ENCODE data around the gene RIPOR3.
"Not testable (repeated sequence)": the region's sequence is repeated elsewhere in the genome, so short reads cannot be mapped to it uniquely, and the experiment has no call there.

The RIPOR3 gene

DNA sequence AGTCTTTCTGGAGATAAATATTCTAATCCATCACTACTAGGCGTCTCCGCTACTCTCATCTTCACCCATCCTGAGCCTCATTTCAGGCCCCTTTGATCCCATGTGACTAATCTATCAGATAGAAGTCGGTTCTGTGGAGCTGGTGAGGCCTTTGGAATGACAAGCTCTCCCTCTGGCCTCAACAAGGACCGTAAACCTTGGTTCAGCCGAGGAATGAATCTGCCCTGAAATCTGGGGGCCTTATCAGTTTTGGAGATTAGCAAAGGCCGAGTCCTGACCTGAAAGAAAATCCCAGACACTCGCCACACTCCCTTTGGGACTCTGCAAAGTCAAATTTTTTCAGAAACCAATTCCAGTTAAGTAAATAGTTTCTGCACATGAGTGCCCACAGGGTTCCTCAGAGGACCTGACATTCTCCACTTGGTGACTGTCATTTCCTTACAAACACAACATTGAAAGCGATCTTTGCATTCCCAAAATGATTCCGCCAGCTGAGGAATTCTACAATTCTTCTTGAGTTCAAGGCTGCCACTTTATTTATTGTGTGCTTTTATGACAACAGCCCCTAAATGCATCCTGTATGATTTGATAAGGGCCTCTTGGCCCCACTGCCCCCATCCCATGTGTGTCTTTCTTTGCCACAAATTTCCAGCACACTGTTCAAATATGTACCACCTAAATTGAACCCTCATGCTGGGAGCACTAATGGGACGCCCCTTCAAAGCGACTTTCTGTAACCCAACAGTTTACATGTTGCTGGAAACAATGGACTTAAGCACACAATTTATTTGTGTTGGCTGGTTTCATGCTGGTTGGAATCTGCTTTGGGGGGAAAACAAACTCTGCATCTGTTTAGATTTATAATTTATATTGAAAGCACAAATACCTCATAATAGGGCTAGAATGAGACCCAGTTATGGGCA, 10.0 kb upstream of the RIPOR3 start:
- FAIRE-seq = no peak

DNA sequence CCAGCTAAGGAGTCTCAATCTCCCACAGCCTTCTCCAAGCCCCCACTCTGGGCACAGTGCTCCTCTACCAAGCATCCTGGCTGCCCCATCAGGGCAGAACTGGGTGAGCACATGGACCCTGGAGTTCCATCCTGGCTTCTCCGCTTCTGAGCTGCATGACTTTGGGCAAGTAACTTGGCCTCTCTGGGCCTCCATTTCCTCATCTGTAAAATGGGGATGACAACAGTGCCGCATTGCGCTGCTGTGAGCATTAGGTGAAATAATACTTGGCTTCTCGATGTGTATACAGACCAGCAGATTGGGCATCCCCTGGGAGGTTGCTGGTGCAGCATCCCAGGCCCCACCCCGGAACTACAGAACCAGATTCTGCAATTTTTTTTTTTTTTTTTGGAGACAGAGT, 8.3 kb upstream of the RIPOR3 start:
- no peak for FAIRE-seq

DNA sequence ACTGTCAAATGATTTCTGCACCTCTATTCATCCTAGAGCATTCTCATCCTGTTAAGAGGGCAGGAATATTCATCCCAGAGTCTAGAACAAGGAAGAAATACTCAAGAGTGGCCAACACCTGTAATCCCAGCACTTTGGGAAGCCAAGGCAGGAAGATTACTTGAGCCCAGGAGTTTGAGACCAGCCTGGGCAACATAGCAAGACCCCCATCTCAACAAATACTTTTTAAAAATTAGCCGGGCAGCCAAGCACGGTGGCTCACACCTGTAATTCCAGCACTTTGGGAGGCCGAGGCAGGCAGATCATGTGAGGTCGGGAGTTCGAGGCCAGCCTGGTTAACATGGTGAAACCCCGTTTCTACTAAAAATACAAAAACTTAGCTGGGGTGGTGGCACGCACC, 6.9 kb upstream of the RIPOR3 start:
- not testable (repeated sequence) for FAIRE-seq

DNA sequence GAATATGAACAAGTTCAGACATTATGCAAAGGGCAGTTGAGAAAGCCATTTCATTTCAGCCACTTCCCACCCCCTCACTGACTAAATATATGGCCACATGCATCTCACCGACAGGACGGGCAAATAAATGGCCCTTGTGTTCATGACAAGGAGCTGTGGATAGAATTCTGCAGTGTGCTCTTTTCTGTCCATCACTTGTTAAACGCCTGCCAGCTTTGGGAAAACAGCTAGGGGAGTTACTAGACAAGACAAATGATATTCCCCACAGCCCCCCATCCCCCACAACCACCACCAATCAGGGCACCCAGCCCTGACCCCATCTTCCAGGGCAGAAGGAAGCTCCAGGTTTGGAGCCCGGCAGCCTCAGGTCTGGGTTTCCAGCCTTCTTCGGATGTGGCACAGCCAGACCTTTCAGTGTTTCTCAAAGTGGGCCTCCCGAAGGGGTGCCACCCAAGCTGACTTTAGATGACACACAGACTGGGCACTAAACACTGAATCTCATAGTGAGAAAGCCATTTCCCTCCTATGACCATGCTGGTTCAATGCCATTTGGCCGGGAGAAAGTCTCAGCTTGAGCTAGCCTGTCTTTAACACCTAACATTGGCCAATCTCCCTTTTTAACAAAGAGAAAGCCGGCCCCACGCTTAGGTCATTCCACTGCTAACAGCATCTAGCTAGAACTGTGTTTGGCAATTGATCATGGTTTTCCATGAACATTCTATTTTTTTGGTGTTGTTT, 4.0 kb upstream of the RIPOR3 start:
- FAIRE-seq = no peak

DNA sequence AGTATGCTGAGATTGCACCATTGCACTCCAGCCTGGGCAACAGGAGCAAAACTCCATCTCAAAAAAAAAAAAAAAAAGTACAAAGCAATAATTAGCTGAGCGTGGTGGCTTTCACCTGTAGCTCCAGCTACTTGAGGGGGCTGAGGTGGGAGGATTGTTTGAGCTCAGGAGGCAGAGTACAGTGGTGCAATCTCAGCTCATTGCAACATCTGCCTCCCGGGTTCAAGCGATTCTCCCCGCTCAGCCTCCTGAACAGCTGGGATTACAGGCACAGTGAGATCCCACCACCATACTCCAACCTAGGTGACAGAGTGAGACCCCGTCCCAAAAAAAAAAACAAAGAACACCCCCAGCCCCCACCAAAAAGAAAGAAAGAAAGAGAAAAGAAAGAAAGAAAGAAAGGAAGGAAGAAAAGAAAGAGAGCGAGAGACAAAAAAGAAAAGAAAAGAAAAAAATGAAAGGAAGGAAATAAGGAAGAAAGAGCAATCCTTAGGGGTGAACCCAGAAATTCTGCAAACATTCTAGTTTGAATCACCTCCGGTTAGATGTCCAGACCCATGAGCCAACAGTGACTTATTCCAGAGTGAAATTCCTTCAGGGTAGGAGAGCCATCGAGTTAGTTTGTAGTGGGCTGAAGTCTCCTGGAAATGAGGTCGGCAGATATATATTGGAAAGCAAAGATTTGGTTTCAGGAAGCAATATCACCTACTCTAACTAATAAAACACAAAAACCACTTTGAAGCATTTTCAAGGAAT, 3.2 kb upstream of the RIPOR3 start:
- FAIRE-seq = no peak

DNA sequence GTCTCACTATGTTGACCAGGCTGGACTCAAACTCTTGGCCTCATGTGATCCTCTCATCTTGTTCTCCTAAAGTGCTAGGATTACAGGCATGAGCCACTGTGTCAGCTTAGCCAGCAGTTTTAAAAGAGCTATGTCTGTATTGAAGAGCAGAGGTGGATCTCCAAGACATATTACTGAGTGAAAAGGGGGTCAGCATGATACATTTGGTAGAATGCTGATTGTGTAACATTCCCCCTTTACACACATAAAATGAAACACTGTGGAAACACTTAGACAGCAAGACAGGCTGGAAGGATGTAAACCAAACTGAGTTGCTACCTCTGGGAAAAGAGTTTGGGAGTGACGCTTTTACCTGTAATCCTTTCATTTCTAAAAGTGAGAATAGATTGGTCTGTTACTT, 1.7 kb upstream of the RIPOR3 start:
- no peak for FAIRE-seq

DNA sequence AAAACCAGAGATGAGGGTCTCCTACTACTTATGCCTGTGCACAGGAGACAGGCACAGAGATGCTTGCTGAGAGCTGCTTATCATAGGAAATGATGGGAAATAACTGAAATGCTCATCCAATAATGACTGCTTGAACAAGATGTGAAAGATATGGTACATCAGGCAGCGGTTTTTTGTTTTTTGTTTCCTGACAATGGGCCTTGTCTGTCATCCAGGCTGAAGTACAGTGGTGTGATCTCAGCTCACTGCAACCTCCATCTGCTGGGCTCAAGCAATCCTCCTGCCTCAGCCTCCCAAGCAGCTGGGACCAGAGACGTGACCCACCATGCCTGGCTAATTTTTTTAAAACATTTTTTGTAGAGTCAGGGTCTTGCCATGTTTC, 1.2 kb upstream of the RIPOR3 start:
- FAIRE-seq = no peak

DNA sequence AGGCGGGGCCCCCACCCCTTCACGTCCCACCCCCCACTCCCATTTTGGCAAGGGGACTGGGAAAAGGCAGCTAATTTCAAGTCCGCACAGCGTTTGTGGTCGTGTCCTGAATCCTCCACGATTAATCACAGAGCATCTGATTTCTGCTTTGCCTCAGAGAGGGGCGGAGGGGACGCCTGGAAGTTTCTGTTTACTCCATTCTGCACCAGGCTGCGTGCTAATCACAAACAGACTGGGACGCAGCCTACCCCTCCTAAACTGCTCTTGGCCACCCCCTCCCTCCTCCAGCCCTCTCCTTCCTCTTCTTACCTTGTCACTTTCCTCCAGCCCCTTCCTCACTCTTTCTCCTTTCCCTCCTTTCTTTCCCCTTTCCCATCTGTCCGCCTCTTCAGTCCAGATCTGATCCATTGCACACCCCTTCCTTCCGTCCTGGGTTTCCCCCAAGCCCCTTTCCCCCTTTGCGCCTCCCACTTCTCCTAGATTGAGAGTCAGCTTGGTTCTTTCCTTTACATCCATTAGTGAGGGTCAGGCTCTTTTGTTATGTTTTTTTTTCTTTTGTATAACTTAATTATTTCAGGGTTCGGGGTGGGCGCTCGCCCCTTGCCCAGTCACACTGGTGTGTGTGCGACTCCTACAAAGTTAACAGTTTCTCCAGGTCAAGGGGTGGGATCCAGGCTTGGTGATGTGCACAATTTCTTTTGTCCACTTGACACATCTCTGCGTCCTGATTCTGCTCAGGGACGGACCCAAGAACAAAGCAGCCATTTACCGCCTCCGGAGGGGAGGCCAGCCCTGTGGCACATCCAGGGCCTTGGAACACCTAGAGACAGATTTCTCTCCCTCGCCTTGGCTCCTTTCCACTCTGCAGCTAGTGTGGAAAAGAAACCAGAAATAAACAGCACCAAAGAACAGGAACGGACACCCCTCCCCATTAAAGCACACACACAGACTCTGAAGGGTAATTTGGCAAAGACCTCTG, 520 bp upstream of the RIPOR3 start:
- FAIRE-seq = no peak

DNA sequence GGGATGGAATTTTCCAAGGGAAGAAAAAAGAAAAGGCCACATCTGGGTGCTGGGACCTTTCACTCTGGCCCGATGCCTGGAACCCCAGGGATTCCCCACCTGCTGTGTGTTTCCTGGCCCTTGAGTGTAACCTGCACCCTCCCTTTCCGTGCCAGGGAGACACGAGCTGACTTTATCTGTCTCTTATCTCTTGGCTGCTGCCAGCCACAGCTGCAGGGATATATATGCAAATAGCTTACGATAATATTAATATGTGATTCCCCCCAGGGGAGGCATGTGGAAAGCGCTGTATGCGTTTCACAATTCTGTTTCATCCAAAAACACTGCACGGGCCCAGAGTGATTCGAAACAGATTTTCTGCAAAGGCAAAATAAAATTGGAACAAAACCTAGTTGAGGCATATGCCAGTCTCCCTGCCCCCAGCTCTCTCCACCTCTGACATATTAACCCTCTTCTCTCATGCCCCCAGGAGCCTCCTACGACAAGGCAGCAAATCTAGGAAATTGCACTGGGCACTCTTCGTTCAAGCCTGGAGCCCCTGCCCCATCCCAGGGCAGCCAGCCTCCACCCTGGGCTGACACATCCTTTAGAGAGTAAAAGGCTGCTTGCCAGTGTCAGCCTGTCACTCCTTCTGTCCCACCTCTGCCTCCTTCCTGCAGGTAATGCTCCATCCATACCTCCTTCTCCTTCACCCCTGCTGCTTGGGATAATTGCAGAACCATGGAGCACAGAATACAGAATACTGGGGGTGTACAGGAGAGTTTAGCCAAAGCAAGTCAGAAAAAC, 1.3 kb downstream of the RIPOR3 start:
- no peak for FAIRE-seq

DNA sequence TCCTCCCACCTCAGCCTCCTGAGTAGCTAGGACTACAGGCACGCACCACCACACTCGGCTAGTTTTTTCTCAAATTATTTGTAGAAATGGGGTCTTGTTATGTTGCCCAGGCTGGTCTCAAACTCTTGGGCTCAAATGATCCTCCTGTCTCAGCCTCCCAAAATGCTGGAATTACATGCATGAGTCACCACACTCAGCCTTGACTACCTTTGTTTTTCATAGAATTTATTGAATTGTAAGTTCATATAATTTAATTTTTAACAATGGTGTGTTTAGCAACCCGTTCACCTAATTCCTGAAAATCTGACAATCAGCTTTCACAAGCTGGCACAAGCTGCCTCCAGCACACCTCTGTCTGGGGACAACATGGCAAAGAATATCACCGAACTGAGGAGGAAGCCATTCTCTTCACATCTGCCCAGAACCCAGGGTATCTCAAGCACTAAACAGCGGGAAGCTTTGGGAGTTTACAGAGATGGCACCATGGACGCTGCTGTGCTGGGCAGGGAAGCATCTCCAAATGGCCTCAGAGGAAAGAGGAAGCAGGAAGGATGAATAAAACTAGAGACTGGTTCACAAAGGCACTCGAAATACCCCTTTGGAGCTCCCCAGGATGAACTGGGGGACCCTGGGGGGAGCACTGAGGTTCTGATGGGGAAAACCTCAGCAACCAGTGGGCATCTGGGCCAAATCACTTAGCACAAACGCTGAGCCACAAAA, 2.9 kb downstream of the RIPOR3 start:
- FAIRE-seq = no peak

DNA sequence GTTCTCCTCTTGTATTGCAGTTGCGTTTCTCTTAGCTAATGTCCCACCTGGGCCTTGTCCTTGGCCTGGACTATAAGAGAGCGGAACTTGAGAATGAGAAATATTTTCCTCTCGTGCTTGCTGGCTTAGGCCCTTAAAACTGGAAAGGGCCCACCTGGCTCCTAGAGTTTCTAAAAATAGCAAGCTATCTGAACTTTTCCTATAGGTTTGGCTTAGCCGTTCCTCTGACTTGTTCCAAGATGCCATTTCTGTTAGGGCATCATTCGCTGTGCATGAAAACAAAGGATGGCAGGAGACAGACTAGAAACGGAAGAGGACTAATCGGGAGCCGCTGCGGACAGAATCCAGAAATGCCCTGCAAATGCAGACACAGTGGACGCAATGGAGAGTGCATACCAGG, 4.5 kb downstream of the RIPOR3 start:
- FAIRE-seq = no peak

DNA sequence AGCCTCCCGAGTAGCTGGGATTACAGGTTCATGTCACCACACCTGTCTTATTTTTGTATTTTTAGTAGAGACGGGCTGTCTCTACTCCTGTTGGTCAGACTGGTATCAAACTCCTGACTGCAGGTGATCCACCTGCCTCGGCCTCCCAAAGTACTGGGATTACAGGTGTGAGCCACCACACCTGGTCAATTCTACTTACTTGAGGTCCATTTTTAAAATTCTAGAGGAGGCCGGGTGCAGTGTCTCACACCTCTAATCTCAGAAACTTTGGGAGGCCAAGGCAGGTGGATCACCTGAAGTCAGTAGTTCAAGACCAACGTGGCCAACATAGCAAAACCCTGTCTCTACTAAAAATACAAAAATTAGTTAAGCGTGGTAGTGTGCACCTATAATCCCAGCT, 7.8 kb downstream of the RIPOR3 start:
- FAIRE-seq = no peak

DNA sequence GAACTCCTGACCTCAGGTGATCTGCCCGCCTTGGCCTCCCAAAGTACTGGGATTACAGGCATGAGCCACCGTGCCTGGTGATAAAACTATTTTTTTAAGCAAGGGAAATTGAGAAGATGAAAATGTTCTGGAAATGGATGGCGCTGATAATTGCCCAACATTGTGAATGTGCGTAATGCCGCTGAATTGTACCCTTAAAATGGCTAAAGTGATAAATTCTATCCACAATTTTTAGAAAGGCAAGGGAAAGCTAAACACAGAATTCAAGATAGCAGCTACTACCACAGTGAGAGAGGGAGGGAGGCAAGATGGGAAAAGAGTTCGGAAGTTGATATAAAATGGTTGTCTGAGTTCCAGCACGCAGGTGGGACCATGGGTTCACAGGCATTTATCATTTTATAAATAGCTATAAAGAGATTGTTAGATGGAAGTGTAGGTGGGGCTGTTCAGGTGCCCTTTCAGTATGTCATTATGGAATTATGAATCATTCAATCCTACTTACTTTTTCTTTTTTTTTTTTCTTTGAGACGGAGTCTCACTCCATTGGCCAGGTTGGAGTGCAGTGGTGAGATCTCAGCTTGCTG, 8.3 kb downstream of the RIPOR3 start:
- no peak for FAIRE-seq

DNA sequence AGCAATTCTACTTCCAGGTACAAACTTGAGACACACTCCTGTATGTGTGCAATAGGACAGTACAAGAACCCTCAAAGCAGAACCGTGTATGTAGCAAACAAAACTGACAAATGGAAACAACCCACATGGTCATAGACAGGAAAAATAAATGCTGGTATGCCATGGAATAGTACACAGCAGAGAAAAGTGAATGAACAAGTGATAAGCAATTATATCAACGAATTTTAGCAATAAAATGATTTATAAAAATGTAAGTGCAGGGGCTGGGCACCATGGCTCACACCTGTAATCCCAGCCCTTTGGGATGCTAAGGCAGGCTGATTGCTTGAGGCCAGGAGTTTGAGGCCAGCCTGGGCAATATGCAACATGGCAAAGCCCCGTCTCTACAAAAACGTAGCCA, 9.3 kb downstream of the RIPOR3 start:
- no peak for FAIRE-seq

DNA sequence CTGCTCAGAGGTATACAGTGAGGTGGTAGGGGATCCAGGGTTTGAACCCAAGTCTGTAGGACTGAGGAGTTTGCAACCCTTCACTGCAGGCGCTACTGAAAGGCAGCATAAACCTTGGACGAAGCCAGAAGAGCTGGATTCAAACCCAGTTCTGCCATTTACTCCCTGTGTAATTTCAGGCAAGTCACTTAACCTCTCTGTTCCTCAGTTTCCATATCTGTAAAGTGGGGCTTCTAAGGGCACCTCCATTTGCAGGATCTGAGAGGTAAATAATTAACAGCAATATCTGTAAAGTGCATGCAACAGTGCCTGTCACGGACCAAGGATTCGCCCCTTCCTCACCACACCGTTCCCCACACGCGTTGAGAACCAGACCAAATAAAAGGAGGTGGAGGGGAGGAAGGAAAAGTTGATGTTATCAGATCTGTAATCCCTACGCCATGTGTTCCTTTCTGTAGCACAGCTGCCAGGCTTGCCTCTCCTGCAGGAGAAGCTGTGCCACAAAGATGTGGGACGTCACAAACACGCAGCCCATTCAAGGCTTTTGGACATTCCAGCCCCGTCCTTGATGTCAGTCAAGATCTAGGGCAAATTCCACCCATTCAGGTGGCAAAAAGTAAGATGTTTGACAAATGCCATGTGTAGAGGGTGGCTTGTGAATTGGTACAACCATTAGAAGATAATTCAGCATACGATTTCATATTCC, 9.8 kb downstream of the RIPOR3 start:
- FAIRE-seq = no peak

DNA sequence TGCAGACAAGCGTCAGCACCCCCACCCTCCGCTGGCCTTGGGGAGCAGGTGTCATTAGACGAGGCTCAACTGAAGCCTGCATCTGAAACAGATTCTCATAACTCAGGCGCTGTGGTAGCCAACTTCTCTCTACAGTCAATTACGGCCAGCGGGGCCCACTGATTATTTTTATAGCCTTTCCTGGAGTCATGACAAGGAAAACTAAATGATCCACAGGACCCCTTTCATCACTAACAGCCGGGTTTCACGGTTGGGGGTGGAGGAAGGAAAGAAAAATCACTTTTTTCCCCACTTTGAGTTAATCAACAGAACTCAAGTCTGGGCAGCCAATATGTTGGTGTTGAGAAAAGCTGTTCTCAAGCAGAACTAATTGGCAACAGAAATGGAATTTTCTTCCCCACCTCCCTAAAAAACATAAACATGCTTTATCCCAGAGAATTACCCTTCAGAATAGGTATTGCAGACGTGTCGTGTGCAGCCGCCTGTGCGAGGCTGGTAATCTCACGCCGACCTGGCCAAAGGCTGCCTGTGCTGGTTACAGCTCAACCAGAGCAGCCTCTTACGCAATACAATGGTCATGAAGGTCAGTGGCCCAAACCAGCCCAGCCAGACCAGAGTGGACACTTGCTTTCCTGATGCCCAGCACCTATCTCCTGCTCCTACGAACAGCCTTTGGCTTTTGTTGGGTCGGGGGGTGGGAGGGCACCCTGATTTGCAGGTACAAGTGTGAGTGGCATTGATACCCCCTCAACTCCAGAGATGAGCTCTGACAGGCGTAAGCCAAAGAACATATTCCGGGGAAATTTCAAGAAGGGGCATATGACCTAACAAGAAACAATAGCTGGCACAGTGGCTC, 11.0 kb downstream of the RIPOR3 start:
- FAIRE-seq = no peak

DNA sequence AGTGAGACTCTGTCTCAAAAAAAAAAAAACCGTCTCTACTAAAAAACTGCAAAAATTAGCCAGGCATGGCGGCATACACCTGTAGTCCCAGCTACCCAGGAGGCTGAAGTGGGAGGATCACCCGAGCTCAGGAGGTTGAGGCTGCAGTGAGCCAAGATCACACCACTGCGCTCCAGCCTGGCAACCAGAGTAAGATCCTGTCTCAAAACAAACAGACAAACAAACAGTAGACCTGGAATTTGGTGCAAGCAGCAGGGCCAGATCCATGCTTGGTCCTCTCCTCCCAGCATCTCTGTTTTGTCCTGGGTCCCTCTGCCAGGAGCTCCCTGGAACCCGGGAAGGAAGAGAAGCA, 11.6 kb downstream of the RIPOR3 start:
- no peak for FAIRE-seq

DNA sequence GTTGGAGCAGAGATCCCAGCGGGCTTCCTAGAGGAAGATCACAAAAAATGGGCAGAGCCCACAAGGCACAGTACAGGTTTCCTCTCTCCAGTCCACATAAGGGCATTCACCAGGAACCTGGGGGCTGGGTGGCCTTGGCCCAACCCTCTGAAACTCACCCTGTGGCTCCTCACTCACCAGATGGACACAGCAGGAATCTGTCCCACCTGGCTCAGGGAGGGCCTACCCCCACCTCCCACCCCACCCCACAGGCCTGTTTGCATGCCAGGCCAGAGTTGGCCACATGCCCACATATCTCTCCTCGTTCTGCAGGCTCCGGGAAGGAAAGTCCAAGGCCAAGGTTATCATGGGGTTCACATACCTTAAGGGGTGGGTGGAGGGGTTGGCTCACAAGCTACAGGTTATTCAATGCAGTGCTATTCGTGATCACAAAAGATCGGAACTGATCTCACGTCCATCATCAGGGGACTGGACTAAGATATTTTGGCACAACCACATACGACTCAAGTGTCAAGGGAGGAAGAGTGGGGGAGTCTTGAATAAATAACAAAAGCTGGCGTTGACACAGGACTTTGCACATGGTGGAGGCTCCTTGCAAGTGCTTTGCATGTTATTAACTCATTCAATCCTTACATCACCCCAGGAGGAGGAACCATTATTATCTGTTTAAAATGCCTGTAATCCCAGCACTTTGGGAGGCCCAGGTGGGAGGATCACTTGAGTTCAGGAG, 13.0 kb downstream of the RIPOR3 start:
- no peak for FAIRE-seq

Measured in A204.1 (cell line).